HCT116 (cell line): ENCODE measurements around the gene TSSK6. TPM values are rescaled to one million over a fixed set of nuclear protein-coding genes. Genes with fewer than 3 reads are reported as not detected.

ENCODE experiments used
- ATAC-seq: fragments of 200-7000 bp; cut with Tn5 transposase; 2 replicates; pipeline ENCODE4 v1.9.1; 2020; ENCODE audit warnings: mild to moderate bottlenecking, moderate library complexity
- BruUV-seq: library from RNA; stranded (reverse); fragments of 400-500 nt; replicated peaks from 2 replicates; lab custom pipeline; 2021; lab: Mats Ljungman, UMichigan
- CTCF ChIA-PET: fragments of 300-600 bp; sonication (Branson Sonifier 250); formaldehyde crosslinking; loops from one replicate; lab custom pipeline; 2021; ENCODE audit warnings: antibody characterized with exemption; lab: Charles Lee
- POLR2A ChIA-PET: fragments of 300-600, 350-600 bp; sonication (Branson Sonifier 250); formaldehyde crosslinking; loops from one replicate; lab custom pipeline; 2021; ENCODE audit warnings: antibody characterized with exemption; lab: Charles Lee
- RAD21 ChIA-PET, 2 experiments: fragments of 300-600 bp; sonication (Branson Sonifier 250); formaldehyde crosslinking; loops; one replicate each; lab custom pipeline; 2023; ENCODE audit warnings: low total read pairs in 2 of 2; ENCODE audit not compliant: uncharacterized antibody in 2 of 2, unreplicated experiment in 2 of 2, low non-redundant PET in 1 of 2; lab: Charles Lee
- DNase-seq: peaks from one replicate; pipeline ENCODE4 v3.0.0-alpha.2; 2010; ENCODE audit warnings: low read depth, low spot score
- H2AFZ ChIP-seq: fragments of 200-600 bp; shearing (Covaris generic), sonication (generic); 2 replicates; pipeline ENCODE4 v1.6.1; 2017; ENCODE audit warnings: low read depth, mixed run types, mixed read lengths, antibody characterized with exemption, low read length; ENCODE audit not compliant: poor library complexity, severe bottlenecking
- H3K27ac ChIP-seq: 2 replicates; pipeline ENCODE4 v1.5.1; 2012; ENCODE audit warnings: low read depth, low read length
- H3K27me3 ChIP-seq: fragments of 200-600 bp; sonication (generic); 2 replicates; pipeline ENCODE4 v1.6.1; 2016; ENCODE audit warnings: mixed run types, low read length, mixed read lengths; ENCODE audit not compliant: insufficient read depth
- H3K36me3 ChIP-seq, 2 experiments: fragments of 200-500 bp in 1 of 2; fragments of 200-600 bp in 1 of 2; sonication (Bioruptor generic) in 1 of 2; sonication (generic) in 1 of 2; 2 replicates each; pipeline versions ENCODE4 v1.5.1 to v1.6.1; 2014 to 2016; ENCODE audit warnings: low read length in 2 of 2, inconsistent platforms in 1 of 2, mixed read lengths in 1 of 2, mixed run types in 1 of 2; ENCODE audit not compliant: insufficient read depth in 2 of 2, control insufficient read depth in 1 of 2
- H3K4me1 ChIP-seq, 2 experiments: fragments of 200-600 bp in 1 of 2; sonication (generic) in 1 of 2; 2 replicates each; pipeline versions ENCODE4 v1.5.1 to v1.6.1; 2012 to 2017; ENCODE audit warnings: low read length in 2 of 2, inconsistent platforms in 1 of 2, mild to moderate bottlenecking in 1 of 2, mixed read lengths in 1 of 2, mixed run types in 1 of 2, moderate library complexity in 1 of 2; ENCODE audit not compliant: insufficient read depth in 2 of 2, control insufficient read depth in 1 of 2
- H3K4me2 ChIP-seq: fragments of 200-600 bp; sonication (generic); 2 replicates; pipeline ENCODE4 v1.6.1; 2017; ENCODE audit warnings: mixed run types, low read length, mixed read lengths
- H3K4me3 ChIP-seq, 2 experiments: fragments of 200-600 bp in 1 of 2; sonication (generic) in 1 of 2; replicated peaks in 1 of 2; 2 replicates each; pipeline ENCODE4 v1.5.1; 2011 to 2016; ENCODE audit warnings: low read length in 2 of 2, control low read depth in 1 of 2, low read depth in 1 of 2, mild to moderate bottlenecking in 1 of 2, mixed read lengths in 1 of 2, mixed run types in 1 of 2
- H3K79me2 ChIP-seq: fragments of 200-600 bp; sonication (generic); 2 replicates; pipeline ENCODE4 v1.6.1; 2017; ENCODE audit warnings: mild to moderate bottlenecking, mixed run types, low read length, moderate library complexity, mixed read lengths; ENCODE audit not compliant: insufficient read depth
- H3K9ac ChIP-seq: fragments of 200-600 bp; sonication (generic); 2 replicates; pipeline ENCODE4 v1.6.1; 2016; ENCODE audit warnings: low read length, mixed read lengths
- H3K9me2 ChIP-seq: fragments of 200-600 bp; sonication (generic), shearing (Covaris generic); 2 replicates; pipeline ENCODE4 v1.6.1; 2017; ENCODE audit warnings: mixed run types, mild to moderate bottlenecking, moderate library complexity; ENCODE audit not compliant: insufficient read depth
- H3K9me3 ChIP-seq, 2 experiments: fragments of 200-500 bp in 1 of 2; fragments of 200-600 bp in 1 of 2; sonication (Bioruptor generic) in 1 of 2; sonication (generic) in 1 of 2; 2 replicates each; pipeline ENCODE4 v1.6.1; 2014 to 2017; ENCODE audit warnings: low read length in 2 of 2, mixed read lengths in 2 of 2, inconsistent platforms in 1 of 2, low read depth in 1 of 2, mild to moderate bottlenecking in 1 of 2, mixed run types in 1 of 2, moderate library complexity in 1 of 2; ENCODE audit not compliant: control insufficient read depth in 1 of 2, insufficient read depth in 1 of 2
- H4K20me1 ChIP-seq: fragments of 200-600 bp; sonication (generic), shearing (Covaris generic); 2 replicates; pipeline ENCODE4 v1.6.1; 2017; ENCODE audit warnings: mixed run types, mild to moderate bottlenecking, moderate library complexity; ENCODE audit not compliant: insufficient read depth
- CTCF ChIP-seq, 3 experiments: fragments of 200-600 bp in 1 of 3; sonication (generic) in 1 of 3; IDR thresholded peaks in 2 of 3; conservative IDR thresholded peaks in 1 of 3; 2 replicates each; pipeline ENCODE4 v1.5.1; 2012 to 2017; ENCODE audit warnings: low read depth in 2 of 3, low read length in 2 of 3, antibody characterized with exemption in 1 of 3, borderline replicate concordance in 1 of 3, control low read depth in 1 of 3, mild to moderate bottlenecking in 1 of 3, mixed read lengths in 1 of 3, mixed run types in 1 of 3, moderate library complexity in 1 of 3; ENCODE audit not compliant: insufficient read depth in 1 of 3
- REST ChIP-seq: IDR thresholded peaks from 2 replicates; pipeline ENCODE4 v1.6.1; 2012; ENCODE audit warnings: low read depth
- SRF ChIP-seq: IDR thresholded peaks from 2 replicates; pipeline ENCODE4 v1.6.1; 2012; ENCODE audit warnings: low read depth
- TCF7L2 ChIP-seq: IDR thresholded peaks from 2 replicates; pipeline ENCODE4 v1.7.0; 2011; ENCODE audit warnings: borderline replicate concordance, inconsistent platforms; ENCODE audit not compliant: insufficient read depth, insufficient read length; ENCODE audit errors: extremely low read depth
- ZBTB33 ChIP-seq: IDR thresholded peaks from 2 replicates; pipeline ENCODE4 v1.6.1; 2011; ENCODE audit warnings: mild to moderate bottlenecking, low read length, moderate library complexity; ENCODE audit not compliant: insufficient replicate concordance; ENCODE audit errors: extremely low read depth
- ZFX ChIP-seq: fragments of 450-650 bp; IDR thresholded peaks from 2 replicates; pipeline ENCODE4 v1.6.1; 2017
- ZNF274 ChIP-seq: fragments of 200-500 bp; sonication (Bioruptor generic); IDR thresholded peaks from 2 replicates; pipeline ENCODE4 v1.6.1; 2014; ENCODE audit warnings: mild to moderate bottlenecking, low read depth, low read length, inconsistent platforms
- intact Hi-C: fragments of 100-400 bp; cut with micrococcal nuclease; formaldehyde crosslinking; loops from 2 replicates; pipeline ENCODE4 v1.10.0; 2022
- total RNA-seq: library from RNA; stranded (reverse); gene quantifications from one replicate; pipeline ENCODE4 v1.2.1, GENCODE V29; 2021; ENCODE audit not compliant: unreplicated experiment
- TF ChIP-seq, protein P1 (sequence below): IDR thresholded peaks from 2 replicates; pipeline ENCODE4 v1.6.1; 2012
- TF ChIP-seq, protein P2 (sequence below): IDR thresholded peaks from 2 replicates; pipeline ENCODE4 v1.6.1; 2012

TSSK6 gene
- total RNA-seq, 1 experiment from 2014 or later: 4.1 TPM

- no peak overlapping the region for H3K4me3 ChIP-seq
- no peaks in the 10 kb centered on the region for H4K20me1 ChIP-seq
- no peaks in the 10 kb centered on the region for H3K4me1 ChIP-seq
- DNase-seq (no peak), ATAC-seq (no peak)
- ChIA-PET CTCF (interaction anchor here (1.3 to 4.9 kb wide), 3 partner anchors 12 to 62 kb away, joined by 3 to 52 read pairs (median 14); no protein-coding TSS in a partner anchor), POLR2A (no interaction called here), RAD21 (interaction anchor here in 1 of 2 experiments (0.6 kb wide), 1 partner anchor 77 kb away, joined by 3 read pairs; no protein-coding TSS in a partner anchor)
- BruUV-seq: no TSS peak
- H3K9me2 ChIP-seq: no peaks in the 10 kb centered on the region
- intact Hi-C loops: no loop called here
- no peaks in the 10 kb centered on the region for H3K36me3 ChIP-seq
- H2AFZ ChIP-seq: no peak overlapping the region
- no peak overlapping the region for H3K9ac ChIP-seq
- no peak overlapping the region for H3K4me2 ChIP-seq
- no peaks in the 10 kb centered on the region for H3K27me3 ChIP-seq
- H3K27ac ChIP-seq: no peak overlapping the region; the same call in 1 of the 2 replicates
- H3K9me3 ChIP-seq: no peaks in the 10 kb centered on the region
- TF ChIP-seq CTCF (IDR thresholded peaks at IDR 0.05 in 2 of 3, conservative IDR thresholded peaks at IDR 0.05 in 1 of 3; ENCODE audit: borderline replicate concordance in 1 of 3, insufficient read depth in 1 of 3, low read depth in 2 of 3, low read length in 2 of 3) (no peak), ZBTB33 (no peak), ZNF274 (no peak), REST (no peak), ZFX (no peak), TCF7L2 (no peak), SRF (no peak)
- TF ChIP-seq, protein P1, sequence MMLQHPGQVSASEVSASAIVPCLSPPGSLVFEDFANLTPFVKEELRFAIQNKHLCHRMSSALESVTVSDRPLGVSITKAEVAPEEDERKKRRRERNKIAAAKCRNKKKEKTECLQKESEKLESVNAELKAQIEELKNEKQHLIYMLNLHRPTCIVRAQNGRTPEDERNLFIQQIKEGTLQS: no peak
- TF ChIP-seq, protein P2, sequence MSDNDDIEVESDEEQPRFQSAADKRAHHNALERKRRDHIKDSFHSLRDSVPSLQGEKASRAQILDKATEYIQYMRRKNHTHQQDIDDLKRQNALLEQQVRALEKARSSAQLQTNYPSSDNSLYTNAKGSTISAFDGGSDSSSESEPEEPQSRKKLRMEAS: no peak
- TF ChIP-seq, all 23 proteins: peak for 0
- H3K79me2 ChIP-seq: no peaks in the 10 kb centered on the region
Observed at GRCh38 chr19:19551853-19552192, 36.5 kb upstream of the TSSK6 start.
